NCI-H748 (cell line): ENCODE results near the gene TIGD6.

Experiments used
- DNase-seq: peaks from one replicate; lab custom pipeline; 2025; ENCODE audit not compliant: unreplicated experiment; lab: John Stamatoyannopoulos, UW

TIGD6 gene

GRCh38 chr5:149981206-149981605 lies 19.2 kb downstream of the TIGD6 start:
- DNase-seq: no peak

GRCh38 chr5:149979896-149980295 lies 20.6 kb downstream of the TIGD6 start:
- no peak for DNase-seq

DNA sequence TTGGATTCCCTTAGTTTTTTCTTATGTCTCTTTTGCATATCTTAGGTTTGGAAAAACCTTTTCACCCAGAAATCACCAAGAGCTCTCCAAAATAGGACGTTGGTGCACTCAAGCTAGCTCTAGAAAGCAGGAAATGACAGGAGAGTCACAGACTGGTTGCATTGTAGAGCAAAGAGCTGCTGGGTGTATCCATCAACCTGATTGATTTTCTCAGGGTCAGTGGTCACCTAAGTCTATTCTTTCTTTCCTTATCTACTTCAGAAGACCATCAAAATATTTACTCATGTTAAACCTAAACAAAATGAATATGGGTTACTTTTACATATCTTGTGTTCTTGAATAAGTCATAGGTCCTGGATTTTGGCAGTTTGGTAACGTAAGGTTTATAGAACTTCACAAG lies 25.0 kb downstream of the TIGD6 start:
- no peak for DNase-seq

- no peak for DNase-seq
These were observed 31.1 kb downstream of the TIGD6 start for GRCh38 chr5:149969181-149969930.

GRCh38 chr5:149966946-149967345 lies 33.5 kb downstream of the TIGD6 start:
- DNase-seq: no peak

DNA sequence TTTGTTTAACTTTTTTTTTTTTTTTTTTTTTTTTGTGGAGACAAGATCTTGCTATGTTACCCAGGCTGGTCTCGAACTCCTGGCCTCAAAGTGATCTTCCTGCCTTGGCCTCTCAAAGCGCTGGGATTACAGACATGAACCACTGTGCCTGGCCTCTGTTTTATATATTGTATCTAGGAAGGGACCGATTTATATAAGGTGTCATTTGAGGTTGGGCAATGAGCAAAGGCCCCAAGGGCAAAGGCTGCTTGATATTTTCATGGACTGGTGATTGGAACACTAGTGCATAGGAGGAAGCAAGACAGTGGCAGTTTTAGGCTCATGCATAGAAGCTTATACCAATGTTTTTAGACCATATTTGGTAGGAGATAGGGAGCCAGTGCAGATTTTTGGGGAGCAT lies 36.7 kb downstream of the TIGD6 start:
- DNase-seq: no peak

GRCh38 chr5:149962601-149963300 lies 37.7 kb downstream of the TIGD6 start:
- DNase-seq: no peak

DNA sequence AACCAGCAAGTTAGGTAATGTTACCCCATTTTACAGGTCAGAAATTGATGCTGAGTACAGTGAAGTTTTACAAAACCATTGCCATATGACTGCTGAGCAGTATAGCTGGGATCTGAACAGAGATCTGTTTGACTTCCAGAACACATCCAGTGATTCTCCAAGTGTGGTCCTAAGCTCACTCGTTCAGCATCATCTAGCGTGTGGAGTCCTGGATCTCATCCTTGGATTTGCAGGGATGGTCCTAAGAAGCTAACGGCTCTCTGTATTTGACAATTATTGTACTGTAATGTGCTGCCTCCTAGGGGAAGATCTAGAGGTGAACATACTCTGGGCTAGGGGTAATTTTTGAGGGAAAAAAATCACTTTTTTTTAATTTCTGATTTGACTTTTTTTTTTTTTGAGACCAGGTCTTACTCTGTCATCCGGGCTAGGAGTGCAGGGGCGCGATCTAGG lies 38.5 kb downstream of the TIGD6 start:
- DNase-seq: peak; percentile 58

DNA sequence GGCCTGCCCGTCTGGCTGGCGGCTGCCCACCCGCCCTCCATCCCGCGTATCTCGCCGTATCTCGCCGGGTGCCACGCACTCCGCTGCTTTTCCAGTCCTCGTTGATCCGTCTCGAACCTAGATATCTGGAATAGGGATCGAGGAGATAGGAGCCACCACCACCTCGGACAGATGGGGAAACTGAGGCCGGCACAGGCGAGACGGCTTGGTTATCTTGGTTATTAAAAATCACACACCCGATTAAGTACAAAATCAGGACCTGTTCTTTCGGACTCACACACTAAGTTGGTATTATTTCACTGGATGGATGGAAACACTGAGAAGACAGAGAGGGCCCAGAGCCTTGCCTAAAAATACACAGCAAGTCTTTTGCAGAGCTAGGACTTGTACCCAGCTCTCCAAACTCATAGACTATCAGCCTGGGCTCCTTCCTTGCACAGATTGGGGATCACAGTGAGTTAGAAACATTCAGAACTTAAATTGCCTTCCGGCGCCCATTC lies 39.2 kb downstream of the TIGD6 start:
- DNase-seq: peak; percentile 55

DNA sequence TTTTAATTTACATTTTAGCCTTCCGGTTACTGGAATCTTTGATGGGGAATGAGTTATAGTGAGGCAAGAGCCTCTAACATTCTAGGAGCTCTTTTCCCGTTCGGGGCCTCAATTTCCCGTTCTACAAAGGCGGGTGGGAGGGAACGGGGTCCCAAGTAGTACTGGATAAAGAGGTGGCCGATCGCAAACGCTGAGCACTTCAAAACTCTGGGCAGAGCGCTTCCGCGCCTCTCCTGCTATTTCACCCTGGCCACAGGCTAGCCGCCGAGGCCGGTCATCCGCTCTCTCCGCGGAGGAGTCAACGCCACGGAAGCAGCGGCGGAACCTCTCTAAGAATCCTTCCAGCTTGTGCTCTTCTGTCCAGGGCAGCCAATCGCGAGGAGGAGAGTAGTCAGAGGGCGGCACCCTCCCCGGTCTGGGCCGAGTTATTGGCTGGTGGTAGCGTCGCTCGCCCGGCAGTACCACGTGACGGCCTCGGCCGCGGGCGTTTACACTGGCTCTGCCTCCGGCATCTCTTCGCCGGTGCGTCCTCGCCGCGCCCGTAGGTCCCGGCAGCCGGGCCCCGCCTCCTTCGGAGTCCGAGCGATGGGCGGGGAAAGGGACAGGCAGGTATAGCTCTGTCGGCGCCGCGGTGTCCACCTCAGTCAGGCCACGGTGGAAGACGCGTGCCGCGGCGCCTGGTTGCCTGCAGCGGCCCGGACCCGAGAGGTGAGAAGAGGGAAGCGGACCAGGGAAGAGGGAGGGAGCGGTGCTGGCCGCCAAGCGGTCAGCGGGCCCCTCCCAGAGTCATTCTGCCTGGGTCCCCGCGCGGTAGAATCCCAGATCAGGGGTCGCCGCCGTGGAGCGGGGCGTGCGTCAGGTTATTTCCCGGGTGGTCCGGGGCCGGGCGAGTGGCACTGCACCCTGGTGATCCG lies 39.9 kb downstream of the TIGD6 start, which contains the start of gene SLC26A2:
Gene SLC26A2 (plus strand): TSS at position 487 of the 914 bp plus-strand sequence. CDS start 16,895 bp downstream, outside the sequence.
- peak; percentile 98 for DNase-seq

DNA sequence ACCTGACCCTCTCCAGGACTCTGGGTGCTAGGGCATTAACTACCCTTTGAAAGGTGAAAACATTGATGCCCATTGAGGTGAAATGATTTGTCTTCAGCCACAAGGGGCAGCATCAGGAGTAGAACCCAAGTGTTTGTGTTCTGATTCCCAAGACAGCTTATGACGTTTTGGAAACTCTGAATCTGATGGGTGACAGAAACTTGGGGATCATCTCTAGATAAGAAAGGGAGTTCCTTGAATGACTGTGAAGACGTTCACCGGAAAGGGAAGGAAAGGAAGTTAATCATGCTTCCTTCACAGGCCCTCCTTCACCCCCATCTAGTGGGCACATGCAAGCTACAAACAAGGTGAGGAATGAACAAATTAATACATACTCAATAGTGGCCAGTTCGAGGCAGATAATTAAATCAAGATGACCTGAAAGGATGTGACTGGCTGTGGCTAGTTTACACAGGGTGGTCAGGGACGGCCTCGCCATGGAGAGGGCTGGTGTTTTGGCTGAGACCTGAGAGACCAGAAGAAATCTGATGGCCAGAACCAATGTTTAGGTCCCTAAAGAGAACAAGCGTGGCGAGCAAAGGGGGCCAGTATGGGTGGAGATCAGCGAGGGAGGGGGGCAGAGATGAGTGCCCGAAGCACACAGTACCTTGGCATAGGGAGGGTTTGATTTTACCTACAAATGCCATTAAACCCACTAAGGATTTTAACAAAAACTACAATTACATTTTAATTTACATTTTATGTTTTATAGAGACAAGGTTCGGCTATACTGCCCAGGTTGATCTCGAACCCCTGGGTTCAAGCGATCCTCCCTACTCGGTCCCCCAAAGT lies 40.8 kb downstream of the TIGD6 start:
- peak; percentile 31 for DNase-seq

GRCh38 chr5:149957855-149958254 lies 42.6 kb downstream of the TIGD6 start:
- no peak for DNase-seq

DNA sequence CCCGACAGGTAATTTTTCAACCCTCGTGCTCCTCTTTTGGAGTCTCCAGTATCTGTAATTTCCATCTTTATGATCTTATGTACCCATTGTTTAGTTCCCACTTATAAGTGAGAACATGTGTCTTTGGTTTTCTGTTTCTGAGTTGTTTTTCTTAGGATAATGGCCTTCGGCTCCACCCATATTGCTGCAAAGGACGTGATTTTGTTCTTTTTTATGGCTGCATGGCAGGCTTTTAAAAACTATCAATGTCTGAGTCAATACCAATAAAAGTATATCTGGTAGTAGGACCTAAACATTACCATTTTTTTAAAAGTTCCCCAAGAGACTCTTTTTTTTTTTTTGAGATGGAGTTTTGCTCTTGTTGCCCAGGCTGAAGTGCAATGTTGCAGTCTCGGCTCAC lies 43.8 kb downstream of the TIGD6 start:
- DNase-seq: no peak

DNA sequence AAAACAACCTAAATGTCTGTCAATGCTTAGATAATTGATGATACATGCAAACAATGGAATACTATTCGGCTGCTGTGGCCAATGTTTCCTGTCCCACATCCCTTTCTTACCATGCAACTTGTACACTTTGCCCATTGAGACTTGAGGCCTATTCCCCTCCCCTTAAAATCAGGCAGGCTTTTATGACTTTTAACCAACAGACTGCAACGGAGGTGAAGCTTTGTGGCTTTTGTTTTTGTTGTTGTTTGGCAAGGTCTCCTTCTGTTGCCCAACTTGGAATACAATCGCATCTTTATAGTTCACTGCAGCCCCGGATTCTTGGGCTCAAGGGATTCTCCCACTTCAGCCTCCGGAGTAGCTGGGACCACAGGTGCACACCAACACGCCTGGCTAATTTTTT lies 45.7 kb downstream of the TIGD6 start:
- no peak for DNase-seq

- no peak for DNase-seq
These were observed 46.9 kb downstream of the TIGD6 start for GRCh38 chr5:149953436-149954121.

DNA sequence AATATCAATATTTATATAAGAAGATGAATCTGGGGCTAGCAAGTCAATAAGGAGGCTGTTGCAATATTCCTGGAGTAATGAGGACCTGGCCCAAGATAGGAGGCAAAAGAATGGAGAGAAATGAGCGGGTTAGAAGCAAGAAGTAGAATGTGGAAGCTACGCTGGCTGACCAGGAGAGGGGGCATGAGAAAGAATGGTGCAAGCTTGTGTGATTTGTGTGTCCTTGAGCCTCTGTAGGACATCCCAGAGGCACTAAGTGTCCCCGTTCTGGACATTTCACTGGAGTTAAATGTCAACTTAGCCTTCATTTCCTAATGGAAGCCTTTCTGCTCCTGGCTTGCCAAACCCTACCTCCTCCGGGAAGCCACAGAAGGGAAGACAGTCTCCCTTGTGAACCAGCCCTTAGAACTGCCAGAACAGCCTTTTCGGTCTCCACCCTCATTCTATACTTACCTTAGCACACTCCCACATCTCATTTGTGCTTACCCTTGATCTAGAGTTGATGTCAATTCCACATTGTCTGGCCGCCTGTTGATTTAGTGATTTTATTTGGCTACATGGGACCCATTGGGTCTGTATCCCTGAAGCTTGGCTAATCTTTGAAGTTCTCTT lies 49.2 kb downstream of the TIGD6 start:
- no peak for DNase-seq

- DNase-seq: no peak
These were observed 51.5 kb downstream of the TIGD6 start for GRCh38 chr5:149948993-149949392.

- no peak for DNase-seq
These were observed 54.3 kb downstream of the TIGD6 start for GRCh38 chr5:149946118-149946517.

DNA sequence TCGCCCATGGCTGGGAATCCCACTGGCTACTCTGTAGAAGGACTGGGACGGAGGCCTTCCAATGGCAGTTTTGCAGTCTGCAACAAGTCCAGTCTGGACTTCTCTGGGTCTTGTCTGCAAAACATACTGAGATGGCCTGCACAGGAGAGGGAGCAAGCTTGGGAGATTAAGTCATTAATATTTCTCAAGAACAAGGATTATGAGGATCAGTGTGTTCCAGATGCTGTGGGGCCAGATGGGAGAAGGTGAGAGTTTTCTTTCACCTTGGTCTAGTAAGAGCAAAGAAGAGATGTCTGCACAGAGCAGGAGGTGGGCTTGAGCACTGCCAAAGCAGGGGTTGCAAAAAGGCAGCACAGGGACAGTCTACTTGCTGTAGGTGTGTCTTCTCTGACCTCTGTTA lies 55.8 kb downstream of the TIGD6 start, which contains the start of gene PDE6A:
Gene PDE6A (minus strand): TSS at position 128 of the 400 bp plus-strand sequence. CDS start 120 bp downstream, at position 8.
- DNase-seq: no peak
